Panc1 (cell line): ENCODE data around the gene DAB2. TPM values are rescaled to one million over a fixed set of nuclear protein-coding genes. Genes with fewer than 3 reads are reported as not detected.

ENCODE experiments used
- ATAC-seq: fragments of 200-7000 bp; cut with Tn5 transposase; 2 replicates; pipeline ENCODE4 v1.9.1; 2020; ENCODE audit warnings: mild to moderate bottlenecking, moderate library complexity
- BruUV-seq: library from RNA; stranded (reverse); fragments of 400-500 nt; replicated peaks from 2 replicates; lab custom pipeline; 2021; lab: Mats Ljungman, UMichigan
- CTCF ChIA-PET: fragments of 300-600 bp; sonication (Branson Sonifier 250); formaldehyde crosslinking; loops from one replicate; lab custom pipeline; 2022; ENCODE audit warnings: antibody characterized with exemption; lab: Charles Lee
- POLR2A ChIA-PET: fragments of 300-600 bp; sonication (Branson Sonifier 250); formaldehyde crosslinking; loops from one replicate; lab custom pipeline; 2022; ENCODE audit warnings: antibody characterized with exemption; lab: Charles Lee
- DNase-seq: peaks from one replicate; pipeline ENCODE4 v3.0.0-alpha.2; 2010; ENCODE audit warnings: low read depth, low spot score
- H3K27ac ChIP-seq: 2 replicates; pipeline ENCODE4 v1.5.1; 2011; ENCODE audit warnings: mild to moderate bottlenecking, low read length, inconsistent platforms
- H3K27me3 ChIP-seq: fragments of 200-500 bp; sonication (Bioruptor generic); 2 replicates; pipeline ENCODE4 v1.6.0; 2014; ENCODE audit warnings: low read length, inconsistent platforms; ENCODE audit not compliant: control insufficient read depth, insufficient read depth
- H3K36me3 ChIP-seq: fragments of 200-500 bp; sonication (Bioruptor generic); 2 replicates; pipeline ENCODE4 v1.5.1; 2014; ENCODE audit warnings: inconsistent platforms, mild to moderate bottlenecking, low read length, moderate library complexity; ENCODE audit not compliant: control insufficient read depth, insufficient read depth
- H3K4me1 ChIP-seq: 2 replicates; pipeline ENCODE4 v1.5.1; 2011; ENCODE audit warnings: inconsistent platforms, mild to moderate bottlenecking, low read length, moderate library complexity; ENCODE audit not compliant: control insufficient read depth, insufficient read depth
- H3K4me3 ChIP-seq, 2 experiments: 2 replicates each; pipeline ENCODE4 v1.5.1; 2011 to 2012; ENCODE audit warnings: low read depth in 2 of 2, low read length in 2 of 2, mild to moderate bottlenecking in 2 of 2, inconsistent platforms in 1 of 2, moderate library complexity in 1 of 2
- H3K9me3 ChIP-seq: fragments of 200-500 bp; sonication (Bioruptor generic); 2 replicates; pipeline ENCODE4 v1.5.1; 2014; ENCODE audit warnings: low read depth, mild to moderate bottlenecking, inconsistent platforms, low read length, moderate library complexity; ENCODE audit not compliant: control insufficient read depth, insufficient read depth
- CTCF ChIP-seq: fragments of 450-650 bp; IDR thresholded peaks from 2 replicates; pipeline ENCODE4 v1.5.1; 2017; ENCODE audit warnings: mild to moderate bottlenecking
- POLR2AphosphoS5 ChIP-seq: IDR thresholded peaks from 2 replicates; pipeline ENCODE4 v1.6.1; 2012; ENCODE audit warnings: mild to moderate bottlenecking, low read depth, low read length, moderate library complexity
- REST ChIP-seq, 2 experiments: IDR thresholded peaks; 2 replicates each; pipeline ENCODE4 v1.6.1; 2011 to 2012; ENCODE audit warnings: low read depth in 2 of 2, control low read depth in 1 of 2, low read length in 1 of 2, mild to moderate bottlenecking in 1 of 2, moderate library complexity in 1 of 2; ENCODE audit not compliant: insufficient read depth in 1 of 2
- SIN3A ChIP-seq: IDR thresholded peaks from 2 replicates; pipeline ENCODE4 v1.6.1; 2012; ENCODE audit warnings: low read depth, mild to moderate bottlenecking, low read length, moderate library complexity, borderline replicate concordance; ENCODE audit not compliant: insufficient read depth
- TCF7L2 ChIP-seq: IDR thresholded peaks from 2 replicates; pipeline ENCODE4 v1.6.1; 2011; ENCODE audit warnings: mild to moderate bottlenecking, low read depth, low read length, inconsistent platforms
- in situ Hi-C: cut with HindIII; loops from 2 replicates; pipeline ENCODE4 v1.10.0; 2016; ENCODE audit warnings: low sequenced_read_pairs, low pct_unique_long_range_greater_than_20kb
- intact Hi-C: fragments of 100-400 bp; cut with micrococcal nuclease; formaldehyde crosslinking; loops from one replicate; pipeline ENCODE4 v1.10.0; 2022; ENCODE audit not compliant: unreplicated experiment
- total RNA-seq: library from RNA; stranded (reverse); gene quantifications from one replicate; pipeline ENCODE4 v1.2.1, GENCODE V29; 2021; ENCODE audit not compliant: unreplicated experiment

The DAB2 gene
- total RNA-seq, 1 experiment from 2014 or later: 1.7 TPM

GRCh38 chr5:39394946-39395345 is 29.8 kb downstream of the DAB2 start:
- TF ChIP-seq POLR2AphosphoS5 (no peak), CTCF (no peak), REST (IDR thresholded peaks at IDR 0.05; ENCODE audit: insufficient read depth in 1 of 2, low read depth in 2 of 2, low read length in 1 of 2) (no peak), SIN3A (no peak), TCF7L2 (no peak)
- no peaks in the 10 kb centered on the region for H3K36me3 ChIP-seq
- no peak overlapping the region for H3K4me3 ChIP-seq
- intact Hi-C loops: no loop called here
- DNase-seq: no peak
- in situ Hi-C loops: no loop called here
- no peak overlapping the region for H3K27ac ChIP-seq
- no TSS peak for BruUV-seq
- ChIA-PET CTCF (no interaction called here), POLR2A (no interaction called here)
- no peaks in the 10 kb centered on the region for H3K27me3 ChIP-seq
- no peaks in the 10 kb centered on the region for H3K4me1 ChIP-seq
- ATAC-seq: no peak
- H3K9me3 ChIP-seq: no peaks in the 10 kb centered on the region

- no peaks in the 10 kb centered on the region for H3K4me1 ChIP-seq
- ChIA-PET POLR2A (no interaction called here), CTCF (no interaction called here)
- no peaks in the 10 kb centered on the region for H3K27me3 ChIP-seq
- H3K9me3 ChIP-seq: no peaks in the 10 kb centered on the region
- TF ChIP-seq REST (IDR thresholded peaks at IDR 0.05; ENCODE audit: insufficient read depth in 1 of 2, low read depth in 2 of 2, low read length in 1 of 2) (no peak), CTCF (no peak), SIN3A (no peak), TCF7L2 (no peak), POLR2AphosphoS5 (no peak)
- no peak overlapping the region for H3K27ac ChIP-seq
- intact Hi-C loops (no loop called here), in situ Hi-C loops (no loop called here)
- BruUV-seq: no TSS peak
- ATAC-seq: no peak
- no peaks in the 10 kb centered on the region for H3K36me3 ChIP-seq
- DNase-seq: no peak
- no peak overlapping the region for H3K4me3 ChIP-seq
Measured at GRCh38 chr5:39390945-39391344, 33.8 kb downstream of the DAB2 start.
